ENCODE data around the gene STX12. TPM values are rescaled to one million over a fixed set of nuclear protein-coding genes. Genes with fewer than 3 reads are reported as not detected.

The STX12 gene
- total and polyA plus RNA-seq, 2 experiments from 2014 or later, result 6.1 to 9.0 TPM

GRCh38 chr1:27787895-27788294, 14.9 kb downstream of the STX12 start:
- Histone ChIP-seq H3K79me2 (replicated peaks; ENCODE audit: insufficient read depth) (no peaks in the 10 kb centered on the region; the same call in none of the 2 replicates), H3K4me1 (ENCODE audit: insufficient read depth) (no peaks in the 10 kb centered on the region), H3F3A (replicated peaks; ENCODE audit: low read depth) (no peaks in the 10 kb centered on the region), H3K4me2 (no peak overlapping the region), H2AFZ (no peak overlapping the region), H3K36me3 (ENCODE audit: insufficient read depth) (0 out of 2 replicates have a peak, but pooled peaks cover 5% of the 10 kb centered on the region), H4K20me1 (replicated peaks; ENCODE audit: insufficient read depth) (no peaks in the 10 kb centered on the region), H3K27ac (ENCODE audit: low read depth) (0 out of 2 replicates have a peak overlapping the region, but pooled peaks have one; percentile 55), H3K4me3 (no peak overlapping the region), H3K9me2 (ENCODE audit: insufficient read depth) (no peaks in the 10 kb centered on the region), H3K27me3 (ENCODE audit: insufficient read depth) (no peaks in the 10 kb centered on the region)
- H3K27ac Mint-ChIP-seq, result no peak overlapping the region
- no peaks in the 10 kb centered on the region for H3K9me3 Mint-ChIP-seq
- no peaks in the 10 kb centered on the region for H3K27me3 Mint-ChIP-seq (ENCODE audit: insufficient read depth, low read depth, poor library complexity)
- H3K4me3 Mint-ChIP-seq, result no peak overlapping the region
- no peaks in the 10 kb centered on the region for H3K4me1 Mint-ChIP-seq
- TF ChIP-seq POLR2AphosphoS5 (IDR thresholded peaks at IDR 0.05; ENCODE audit: low read depth), result no peak
- no peak for TF ChIP-seq REST (IDR thresholded peaks at IDR 0.05; ENCODE audit: unreplicated experiment)
- TF ChIP-seq ZNF114 (CRISPR knock-in tag; IDR thresholded peaks at IDR 0.05), result no peak
- TF ChIP-seq STAT1 (IDR thresholded peaks at IDR 0.05; ENCODE audit: unreplicated experiment), result no peak
- TF ChIP-seq CREB1 (CRISPR knock-in tag; IDR thresholded peaks at IDR 0.05; ENCODE audit: low read depth), result no peak
- no peak for ATAC-seq
- DNase-seq (ENCODE audit: low spot score), result no peak
- H3K36me3 Mint-ChIP-seq (ENCODE audit: low read depth), result peaks cover 12% of the 10 kb centered on the region; the same call in 2 of the 3 replicates

GRCh38 chr1:27789540-27790041, 16.6 kb downstream of the STX12 start:
- no peaks in the 10 kb centered on the region for H3K9me3 Mint-ChIP-seq
- Histone ChIP-seq H2AFZ (no peak overlapping the region), H4K20me1 (replicated peaks; ENCODE audit: insufficient read depth) (no peaks in the 10 kb centered on the region), H3K4me1 (ENCODE audit: insufficient read depth) (no peaks in the 10 kb centered on the region), H3K79me2 (replicated peaks; ENCODE audit: insufficient read depth) (no peaks in the 10 kb centered on the region; the same call in none of the 2 replicates), H3F3A (replicated peaks; ENCODE audit: low read depth) (no peaks in the 10 kb centered on the region), H3K36me3 (ENCODE audit: insufficient read depth) (0 out of 2 replicates have a peak, but pooled peaks cover 5% of the 10 kb centered on the region), H3K4me3 (no peak overlapping the region), H3K27ac (ENCODE audit: low read depth) (no peak overlapping the region), H3K27me3 (ENCODE audit: insufficient read depth) (no peaks in the 10 kb centered on the region), H3K4me2 (no peak overlapping the region), H3K9me2 (ENCODE audit: insufficient read depth) (no peaks in the 10 kb centered on the region)
- ATAC-seq (no peak), DNase-seq (ENCODE audit: low spot score) (no peak)
- no peak overlapping the region for H3K27ac Mint-ChIP-seq
- no peaks in the 10 kb centered on the region for H3K4me1 Mint-ChIP-seq
- no peaks in the 10 kb centered on the region for H3K27me3 Mint-ChIP-seq (ENCODE audit: insufficient read depth, low read depth, poor library complexity)
- H3K4me3 Mint-ChIP-seq, result no peak overlapping the region
- peaks cover 12% of the 10 kb centered on the region; the same call in 2 of the 3 replicates for H3K36me3 Mint-ChIP-seq (ENCODE audit: low read depth)
- TF ChIP-seq ETS1 (IDR thresholded peaks at IDR 0.05) (no peak), ZNF462 (CRISPR knock-in tag; IDR thresholded peaks at IDR 0.05) (no peak), EZH2phosphoT487 (IDR thresholded peaks at IDR 0.05; ENCODE audit: unreplicated experiment) (no peak), CTCF (conservative IDR thresholded peaks at IDR 0.05; ENCODE audit: low read depth in 2 of 2) (no peak)

All from GM23338 (cell line).